ENCODE data around the gene SPRR2B. TPM values are rescaled to one million over a fixed set of nuclear protein-coding genes. Genes with fewer than 3 reads are reported as not detected.
"Not testable (repeated sequence)": the region's sequence is repeated elsewhere in the genome, so short reads cannot be mapped to it uniquely, and the experiment has no call there.

The SPRR2B gene
- total RNA-seq, 1 experiment from 2014 or later, result not detected

DNA sequence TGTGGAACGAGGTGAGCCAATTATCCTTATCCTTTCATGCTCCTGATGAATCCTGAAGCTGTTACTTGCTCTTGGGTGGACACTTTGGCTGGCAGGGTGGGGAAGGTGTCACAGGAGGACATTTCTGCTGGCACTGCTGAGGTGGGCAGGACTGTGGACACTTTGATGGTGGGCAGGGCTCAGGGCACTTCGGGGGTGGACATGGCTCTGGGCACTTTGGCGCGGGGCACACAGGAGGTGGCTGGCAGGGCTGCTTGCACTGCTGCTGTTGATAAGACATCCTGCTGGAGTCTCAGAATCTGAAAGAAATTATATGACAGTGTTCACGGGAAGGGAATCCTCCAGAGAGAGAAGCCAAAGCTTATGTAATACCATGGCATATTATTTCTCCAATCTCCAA lies 41.0 kb upstream of the SPRR2B start:
- H3K4me3 ChIP-seq (ENCODE audit: low read depth in 2 of 2, low read length in 2 of 2); POLR2A ChIA-PET; H3K27ac ChIP-seq (ENCODE audit: low read length); ATAC-seq; H3K9me3 ChIP-seq (ENCODE audit: control insufficient read depth, insufficient read depth, low read depth, low read length); DNase-seq (ENCODE audit: low read depth, low spot score); H3K36me3 ChIP-seq (ENCODE audit: control insufficient read depth, insufficient read depth, low read length); CTCF ChIA-PET; intact Hi-C loops (cut with micrococcal nuclease; ENCODE audit: unreplicated experiment); H3K4me1 ChIP-seq (ENCODE audit: control insufficient read depth, insufficient read depth, low read length); in situ Hi-C loops (cut with HindIII; ENCODE audit: low pct_unique_long_range_greater_than_20kb, low sequenced_read_pairs); H3K27me3 ChIP-seq (ENCODE audit: control insufficient read depth, insufficient read depth, low read length); BruUV-seq (replicated peaks): not testable (repeated sequence)

DNA sequence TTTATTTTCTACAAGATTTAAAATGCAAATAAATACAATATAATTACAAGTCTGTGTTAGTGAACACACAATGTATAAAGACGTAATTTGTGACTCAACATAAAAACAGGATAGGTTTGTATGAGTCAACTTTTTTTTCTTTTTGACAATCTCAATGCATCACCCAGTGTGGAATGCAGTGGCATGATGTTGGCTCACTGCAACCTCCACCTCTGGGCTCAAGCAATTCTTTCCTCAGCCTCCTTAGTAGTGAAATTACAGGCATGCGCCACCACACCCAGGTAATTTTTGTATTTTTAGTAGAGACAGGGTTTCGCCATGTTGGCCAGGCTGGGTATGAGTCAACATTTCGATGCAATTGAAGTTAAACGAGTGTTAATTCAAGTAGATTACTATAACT lies 28.8 kb upstream of the SPRR2B start:
- intact Hi-C loops (cut with micrococcal nuclease; ENCODE audit: unreplicated experiment), result no loop called here
- DNase-seq (ENCODE audit: low read depth, low spot score) (peak; percentile 30), ATAC-seq (no peak)
- Histone ChIP-seq H3K4me1 (ENCODE audit: control insufficient read depth, insufficient read depth, low read length) (no peaks in the 10 kb centered on the region), H3K9me3 (ENCODE audit: control insufficient read depth, insufficient read depth, low read depth, low read length) (no peaks in the 10 kb centered on the region), H3K4me3 (ENCODE audit: low read depth in 2 of 2, low read length in 2 of 2) (no peak overlapping the region), H3K27me3 (ENCODE audit: control insufficient read depth, insufficient read depth, low read length) (peaks cover 6% of the 10 kb centered on the region; the same call in 1 of the 2 replicates), H3K36me3 (ENCODE audit: control insufficient read depth, insufficient read depth, low read length) (no peaks in the 10 kb centered on the region), H3K27ac (ENCODE audit: low read length) (no peak overlapping the region)
- ChIA-PET POLR2A (no interaction called here), CTCF (no interaction called here)
- no TSS peak for BruUV-seq (replicated peaks)
- TF ChIP-seq POLR2AphosphoS5 (IDR thresholded peaks at IDR 0.05; ENCODE audit: low read depth, low read length), result no peak
- no peak for TF ChIP-seq TCF7L2 (IDR thresholded peaks at IDR 0.05; ENCODE audit: low read depth, low read length)
- TF ChIP-seq, protein P1, sequence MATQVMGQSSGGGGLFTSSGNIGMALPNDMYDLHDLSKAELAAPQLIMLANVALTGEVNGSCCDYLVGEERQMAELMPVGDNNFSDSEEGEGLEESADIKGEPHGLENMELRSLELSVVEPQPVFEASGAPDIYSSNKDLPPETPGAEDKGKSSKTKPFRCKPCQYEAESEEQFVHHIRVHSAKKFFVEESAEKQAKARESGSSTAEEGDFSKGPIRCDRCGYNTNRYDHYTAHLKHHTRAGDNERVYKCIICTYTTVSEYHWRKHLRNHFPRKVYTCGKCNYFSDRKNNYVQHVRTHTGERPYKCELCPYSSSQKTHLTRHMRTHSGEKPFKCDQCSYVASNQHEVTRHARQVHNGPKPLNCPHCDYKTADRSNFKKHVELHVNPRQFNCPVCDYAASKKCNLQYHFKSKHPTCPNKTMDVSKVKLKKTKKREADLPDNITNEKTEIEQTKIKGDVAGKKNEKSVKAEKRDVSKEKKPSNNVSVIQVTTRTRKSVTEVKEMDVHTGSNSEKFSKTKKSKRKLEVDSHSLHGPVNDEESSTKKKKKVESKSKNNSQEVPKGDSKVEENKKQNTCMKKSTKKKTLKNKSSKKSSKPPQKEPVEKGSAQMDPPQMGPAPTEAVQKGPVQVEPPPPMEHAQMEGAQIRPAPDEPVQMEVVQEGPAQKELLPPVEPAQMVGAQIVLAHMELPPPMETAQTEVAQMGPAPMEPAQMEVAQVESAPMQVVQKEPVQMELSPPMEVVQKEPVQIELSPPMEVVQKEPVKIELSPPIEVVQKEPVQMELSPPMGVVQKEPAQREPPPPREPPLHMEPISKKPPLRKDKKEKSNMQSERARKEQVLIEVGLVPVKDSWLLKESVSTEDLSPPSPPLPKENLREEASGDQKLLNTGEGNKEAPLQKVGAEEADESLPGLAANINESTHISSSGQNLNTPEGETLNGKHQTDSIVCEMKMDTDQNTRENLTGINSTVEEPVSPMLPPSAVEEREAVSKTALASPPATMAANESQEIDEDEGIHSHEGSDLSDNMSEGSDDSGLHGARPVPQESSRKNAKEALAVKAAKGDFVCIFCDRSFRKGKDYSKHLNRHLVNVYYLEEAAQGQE (IDR thresholded peaks at IDR 0.05; ENCODE audit: insufficient read depth in 1 of 2, low read depth in 2 of 2, low read length in 1 of 2), result no peak
- TF ChIP-seq SIN3A (IDR thresholded peaks at IDR 0.05; ENCODE audit: borderline replicate concordance, insufficient read depth, low read depth, low read length), result no peak
- TF ChIP-seq, protein P2, sequence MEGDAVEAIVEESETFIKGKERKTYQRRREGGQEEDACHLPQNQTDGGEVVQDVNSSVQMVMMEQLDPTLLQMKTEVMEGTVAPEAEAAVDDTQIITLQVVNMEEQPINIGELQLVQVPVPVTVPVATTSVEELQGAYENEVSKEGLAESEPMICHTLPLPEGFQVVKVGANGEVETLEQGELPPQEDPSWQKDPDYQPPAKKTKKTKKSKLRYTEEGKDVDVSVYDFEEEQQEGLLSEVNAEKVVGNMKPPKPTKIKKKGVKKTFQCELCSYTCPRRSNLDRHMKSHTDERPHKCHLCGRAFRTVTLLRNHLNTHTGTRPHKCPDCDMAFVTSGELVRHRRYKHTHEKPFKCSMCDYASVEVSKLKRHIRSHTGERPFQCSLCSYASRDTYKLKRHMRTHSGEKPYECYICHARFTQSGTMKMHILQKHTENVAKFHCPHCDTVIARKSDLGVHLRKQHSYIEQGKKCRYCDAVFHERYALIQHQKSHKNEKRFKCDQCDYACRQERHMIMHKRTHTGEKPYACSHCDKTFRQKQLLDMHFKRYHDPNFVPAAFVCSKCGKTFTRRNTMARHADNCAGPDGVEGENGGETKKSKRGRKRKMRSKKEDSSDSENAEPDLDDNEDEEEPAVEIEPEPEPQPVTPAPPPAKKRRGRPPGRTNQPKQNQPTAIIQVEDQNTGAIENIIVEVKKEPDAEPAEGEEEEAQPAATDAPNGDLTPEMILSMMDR (IDR thresholded peaks at IDR 0.05), result no peak
- in situ Hi-C loops (cut with HindIII; ENCODE audit: low pct_unique_long_range_greater_than_20kb, low sequenced_read_pairs), result no loop called here

- CTCF ChIA-PET, result no interaction called here
- H3K36me3 ChIP-seq (ENCODE audit: control insufficient read depth, insufficient read depth, low read length), result no peaks in the 10 kb centered on the region
- H3K9me3 ChIP-seq (ENCODE audit: control insufficient read depth, insufficient read depth, low read depth, low read length), result no peaks in the 10 kb centered on the region
- DNase-seq (ENCODE audit: low read depth, low spot score), result no peak
- peaks cover 6% of the 10 kb centered on the region; the same call in 1 of the 2 replicates for H3K27me3 ChIP-seq (ENCODE audit: control insufficient read depth, insufficient read depth, low read length)
- H3K27ac ChIP-seq (ENCODE audit: low read length), result no peak overlapping the region
- intact Hi-C loops (cut with micrococcal nuclease; ENCODE audit: unreplicated experiment) (no loop called here), in situ Hi-C loops (cut with HindIII; ENCODE audit: low pct_unique_long_range_greater_than_20kb, low sequenced_read_pairs) (no loop called here)
- H3K4me3 ChIP-seq (ENCODE audit: low read depth in 2 of 2, low read length in 2 of 2), result no peak overlapping the region
- POLR2A ChIA-PET, result interaction anchor here (0.5 kb wide), 1 partner anchor 18 kb away, joined by 4 read pairs; no protein-coding TSS in a partner anchor
- ATAC-seq, result no peak
- TF ChIP-seq SIN3A (IDR thresholded peaks at IDR 0.05; ENCODE audit: borderline replicate concordance, insufficient read depth, low read depth, low read length) (no peak), POLR2AphosphoS5 (IDR thresholded peaks at IDR 0.05; ENCODE audit: low read depth, low read length) (no peak), TCF7L2 (IDR thresholded peaks at IDR 0.05; ENCODE audit: low read depth, low read length) (no peak)
- TF ChIP-seq, protein P2 (IDR thresholded peaks at IDR 0.05), result no peak
- TF ChIP-seq, protein P1 (IDR thresholded peaks at IDR 0.05; ENCODE audit: insufficient read depth in 1 of 2, low read depth in 2 of 2, low read length in 1 of 2), result no peak
- H3K4me1 ChIP-seq (ENCODE audit: control insufficient read depth, insufficient read depth, low read length), result no peaks in the 10 kb centered on the region
- no TSS peak for BruUV-seq (replicated peaks)
Observed at GRCh38 chr1:153099461-153100045, 28.1 kb upstream of the SPRR2B start.
